AG09309 (cell line): ENCODE measurements around the gene MAP3K12.
"Not testable (repeated sequence)": the region's sequence is repeated elsewhere in the genome, so short reads cannot be mapped to it uniquely, and the experiment has no call there.

Experiments used
- DNase-seq: peaks from one replicate; pipeline ENCODE4 v3.0.0-alpha.2; 2010; ENCODE audit warnings: low read depth
- H3K4me3 ChIP-seq: 2 replicates; pipeline ENCODE4 v1.5.1; 2011; ENCODE audit warnings: mild to moderate bottlenecking, low read depth, low read length, moderate library complexity; ENCODE audit not compliant: control insufficient read depth
- TF ChIP-seq, protein P1 (sequence below): IDR thresholded peaks from 2 replicates; pipeline ENCODE4 v1.5.1; 2011; ENCODE audit warnings: mild to moderate bottlenecking, low read depth, low read length, inconsistent platforms; ENCODE audit not compliant: insufficient read depth, control insufficient read depth; ENCODE audit errors: missing control alignments

MAP3K12 gene

DNA sequence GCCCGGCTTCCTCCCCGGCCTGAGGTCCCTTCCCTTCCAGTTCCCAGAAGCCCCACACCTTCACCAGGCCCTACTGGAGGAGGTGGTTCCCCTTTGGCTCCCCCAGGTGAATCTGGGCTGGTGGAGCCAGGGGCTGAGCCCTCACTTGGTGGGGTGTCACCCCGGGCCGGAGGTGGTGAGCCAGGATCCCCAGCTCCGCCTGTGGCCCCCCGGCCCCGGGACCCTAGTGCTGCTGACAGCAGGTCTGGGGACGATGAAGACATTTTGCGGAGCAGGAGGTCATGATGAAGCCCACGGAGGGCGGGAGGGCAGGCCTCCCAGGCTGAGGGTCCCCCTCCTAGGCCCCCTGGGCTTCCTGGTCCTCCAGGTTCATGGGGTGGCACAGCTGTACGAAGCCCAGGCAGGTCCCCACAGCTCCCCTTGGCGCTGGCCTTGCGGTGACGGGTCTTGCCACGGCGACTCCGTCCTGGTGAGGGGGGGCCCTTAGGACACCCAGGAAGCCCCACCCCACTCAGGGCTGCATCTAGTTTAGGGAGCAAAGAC, 16.6 kb downstream of the MAP3K12 start:
- TF ChIP-seq, protein P1, sequence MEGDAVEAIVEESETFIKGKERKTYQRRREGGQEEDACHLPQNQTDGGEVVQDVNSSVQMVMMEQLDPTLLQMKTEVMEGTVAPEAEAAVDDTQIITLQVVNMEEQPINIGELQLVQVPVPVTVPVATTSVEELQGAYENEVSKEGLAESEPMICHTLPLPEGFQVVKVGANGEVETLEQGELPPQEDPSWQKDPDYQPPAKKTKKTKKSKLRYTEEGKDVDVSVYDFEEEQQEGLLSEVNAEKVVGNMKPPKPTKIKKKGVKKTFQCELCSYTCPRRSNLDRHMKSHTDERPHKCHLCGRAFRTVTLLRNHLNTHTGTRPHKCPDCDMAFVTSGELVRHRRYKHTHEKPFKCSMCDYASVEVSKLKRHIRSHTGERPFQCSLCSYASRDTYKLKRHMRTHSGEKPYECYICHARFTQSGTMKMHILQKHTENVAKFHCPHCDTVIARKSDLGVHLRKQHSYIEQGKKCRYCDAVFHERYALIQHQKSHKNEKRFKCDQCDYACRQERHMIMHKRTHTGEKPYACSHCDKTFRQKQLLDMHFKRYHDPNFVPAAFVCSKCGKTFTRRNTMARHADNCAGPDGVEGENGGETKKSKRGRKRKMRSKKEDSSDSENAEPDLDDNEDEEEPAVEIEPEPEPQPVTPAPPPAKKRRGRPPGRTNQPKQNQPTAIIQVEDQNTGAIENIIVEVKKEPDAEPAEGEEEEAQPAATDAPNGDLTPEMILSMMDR = no peak

DNA sequence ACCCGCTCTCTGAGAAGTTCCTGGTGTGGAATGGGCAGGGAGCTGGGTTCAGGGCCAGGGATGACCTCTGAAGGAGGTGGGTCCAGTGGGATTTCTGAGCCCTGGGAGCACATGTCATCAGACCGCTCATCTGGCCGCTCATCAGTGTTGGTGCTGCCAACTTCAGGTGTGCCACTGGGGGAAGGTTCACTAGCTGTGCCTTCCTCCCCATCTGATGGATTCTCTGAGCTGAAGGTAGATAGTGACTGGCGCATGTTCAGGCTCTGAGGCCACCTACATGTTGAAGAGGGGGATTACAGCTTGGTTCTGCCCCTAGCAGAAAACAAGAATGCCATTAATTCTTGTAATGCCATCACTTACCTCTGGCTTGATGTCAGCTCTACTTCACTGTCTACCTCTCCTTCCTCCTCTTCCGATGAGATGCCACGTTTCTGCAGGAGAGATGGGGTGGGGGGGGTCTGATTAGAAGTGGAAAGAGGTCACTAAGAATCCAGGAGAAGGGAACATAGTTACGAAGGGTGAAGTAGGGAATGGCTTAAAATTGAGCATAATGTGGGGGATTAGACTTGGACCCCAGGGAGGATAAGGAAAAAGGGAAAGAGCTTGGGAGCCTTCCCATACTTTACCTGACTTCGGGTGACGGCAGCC, 17.2 kb downstream of the MAP3K12 start:
- H3K4me3 ChIP-seq = no peak overlapping the region
- DNase-seq = no peak
- TF ChIP-seq, protein P1 = no peak

More for the DNA sequence above, 16.6 kb downstream of the MAP3K12 start:
- no peak for DNase-seq
- no peak overlapping the region for H3K4me3 ChIP-seq

DNA sequence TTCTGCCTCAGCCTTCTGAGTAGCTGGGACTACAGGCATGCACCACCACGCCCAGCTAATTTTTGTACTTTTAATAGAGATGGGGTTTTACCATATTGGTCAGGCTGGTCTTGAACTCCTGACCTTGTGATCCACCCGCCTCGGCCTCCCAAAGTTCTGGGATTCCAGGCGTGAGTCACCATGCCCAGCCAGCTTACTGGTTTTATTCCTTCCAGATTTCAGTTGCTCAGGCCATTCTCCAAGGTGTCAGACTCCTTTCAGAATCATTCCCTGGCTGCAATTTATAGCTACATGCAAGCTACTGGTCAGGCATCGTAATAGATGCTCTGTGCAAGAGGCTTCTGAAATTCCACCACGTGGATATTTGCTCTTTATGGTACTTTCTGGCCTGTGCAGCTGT, 17.8 kb downstream of the MAP3K12 start:
- H3K4me3 ChIP-seq = not testable (repeated sequence)
- DNase-seq = peak; percentile 68

GRCh38 chr12:53480491-53481442, 18.5 kb downstream of the MAP3K12 start:
- TF ChIP-seq, protein P1 = no peak
- no peak for DNase-seq
- no peak overlapping the region for H3K4me3 ChIP-seq

GRCh38 chr12:53479331-53479730, 19.9 kb downstream of the MAP3K12 start:
- no peak overlapping the region for H3K4me3 ChIP-seq
- TF ChIP-seq, protein P1 = no peak
- DNase-seq = no peak

GRCh38 chr12:53478865-53479264, 20.4 kb downstream of the MAP3K12 start:
- TF ChIP-seq, protein P1 = no peak
- DNase-seq = no peak
- H3K4me3 ChIP-seq = no peak overlapping the region

- H3K4me3 ChIP-seq = no peak overlapping the region
- TF ChIP-seq, protein P1 = peak; percentile 27
- no peak for DNase-seq
Measured at GRCh38 chr12:53476769-53477209, 22.5 kb downstream of the MAP3K12 start.
